Keratinocyte (primary cell): ENCODE measurements around the gene DOCK1.

ENCODE experiments used
- EZH2 ChIP-seq: IDR thresholded peaks from one replicate; pipeline ENCODE4 v1.6.1; 2012; ENCODE audit warnings: inconsistent platforms, mild to moderate bottlenecking, low read length, moderate library complexity
- TF ChIP-seq, protein P1 (sequence below), 3 experiments: IDR thresholded peaks in 1 of 3; conservative IDR thresholded peaks in 1 of 3; optimal IDR thresholded peaks in 1 of 3; 2 replicates in 2 of 3; 3 replicates in 1 of 3; pipeline versions ENCODE3 to v1.5.1; 2011; ENCODE audit warnings: low read length in 3 of 3, mild to moderate bottlenecking in 3 of 3, moderate library complexity in 2 of 3, control low read depth in 1 of 3, inconsistent platforms in 1 of 3; ENCODE audit not compliant: insufficient read depth in 2 of 3; ENCODE audit errors: extremely low read depth in 1 of 3

- TF ChIP-seq EZH2 = no peak
- TF ChIP-seq, protein P1, sequence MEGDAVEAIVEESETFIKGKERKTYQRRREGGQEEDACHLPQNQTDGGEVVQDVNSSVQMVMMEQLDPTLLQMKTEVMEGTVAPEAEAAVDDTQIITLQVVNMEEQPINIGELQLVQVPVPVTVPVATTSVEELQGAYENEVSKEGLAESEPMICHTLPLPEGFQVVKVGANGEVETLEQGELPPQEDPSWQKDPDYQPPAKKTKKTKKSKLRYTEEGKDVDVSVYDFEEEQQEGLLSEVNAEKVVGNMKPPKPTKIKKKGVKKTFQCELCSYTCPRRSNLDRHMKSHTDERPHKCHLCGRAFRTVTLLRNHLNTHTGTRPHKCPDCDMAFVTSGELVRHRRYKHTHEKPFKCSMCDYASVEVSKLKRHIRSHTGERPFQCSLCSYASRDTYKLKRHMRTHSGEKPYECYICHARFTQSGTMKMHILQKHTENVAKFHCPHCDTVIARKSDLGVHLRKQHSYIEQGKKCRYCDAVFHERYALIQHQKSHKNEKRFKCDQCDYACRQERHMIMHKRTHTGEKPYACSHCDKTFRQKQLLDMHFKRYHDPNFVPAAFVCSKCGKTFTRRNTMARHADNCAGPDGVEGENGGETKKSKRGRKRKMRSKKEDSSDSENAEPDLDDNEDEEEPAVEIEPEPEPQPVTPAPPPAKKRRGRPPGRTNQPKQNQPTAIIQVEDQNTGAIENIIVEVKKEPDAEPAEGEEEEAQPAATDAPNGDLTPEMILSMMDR (optimal IDR thresholded peaks at IDR 0.05 in 1 of 3, IDR thresholded peaks at IDR 0.05 in 1 of 3, conservative IDR thresholded peaks at IDR 0.05 in 1 of 3; ENCODE audit: extremely low read depth in 1 of 3, insufficient read depth in 2 of 3, low read length in 3 of 3) = no peak
Measured at GRCh38 chr10:127198721-127199120, 293.5 kb downstream of the DOCK1 start.
